HepG2 (cell line): ENCODE data around the gene RANBP3. TPM values are rescaled to one million over a fixed set of nuclear protein-coding genes. Genes with fewer than 3 reads are reported as not detected.

Experiments used
- AGO2 ChIP-seq: fragments of 200-400 bp; formaldehyde crosslinking; optimal IDR thresholded peaks from 2 replicates; pipeline ENCODE3; 2017; ENCODE audit warnings: mild to moderate bottlenecking, low read depth, low read length, moderate library complexity
- CHCHD3 ChIP-seq: sonication (generic); formaldehyde crosslinking; IDR thresholded peaks from 2 replicates; pipeline ENCODE4 v1.8.0; 2022; ENCODE audit warnings: mild to moderate bottlenecking, missing genetic modification reagents, moderate library complexity
- FOXA3 ChIP-seq: IDR thresholded peaks from 2 replicates; pipeline ENCODE4 v1.6.1; 2016; ENCODE audit warnings: missing genetic modification reagents, missing compliant biosample characterization
- FOXO1 ChIP-seq: sonication (generic); formaldehyde crosslinking; IDR thresholded peaks from 2 replicates; pipeline ENCODE4 v1.4.0; 2020; ENCODE audit warnings: missing genetic modification reagents
- MAZ ChIP-seq, 2 experiments: sonication (generic) in 1 of 2; formaldehyde crosslinking in 1 of 2; IDR thresholded peaks; 2 replicates each; pipeline versions ENCODE4 v1.5.0 to v1.6.1; 2012 to 2020; ENCODE audit warnings: low read depth in 2 of 2, mild to moderate bottlenecking in 2 of 2, borderline replicate concordance in 1 of 2, improper control_type of control experiment in 1 of 2, low read length in 1 of 2, missing genetic modification reagents in 1 of 2, moderate library complexity in 1 of 2
- SMAD3 ChIP-seq: sonication (generic); formaldehyde crosslinking; IDR thresholded peaks from 2 replicates; pipeline ENCODE4 v1.4.0; 2020; ENCODE audit warnings: missing genetic modification reagents
- STAG1 ChIP-seq: sonication (generic); formaldehyde crosslinking; IDR thresholded peaks from 2 replicates; pipeline ENCODE4 v1.4.0; 2020; ENCODE audit warnings: missing genetic modification reagents
- SYNCRIP ChIP-seq: fragments of 200-400 bp; formaldehyde crosslinking; IDR thresholded peaks from 2 replicates; pipeline ENCODE4 v1.6.1; 2018; ENCODE audit warnings: mild to moderate bottlenecking, low read depth, low read length; ENCODE audit not compliant: insufficient read depth
- TBX3 ChIP-seq: fragments of 450-650 bp; IDR thresholded peaks from 2 replicates; pipeline ENCODE4 v1.6.1; 2017; ENCODE audit warnings: antibody characterized with exemption, mild to moderate bottlenecking, inconsistent platforms, borderline replicate concordance
- TCF7L2 ChIP-seq: IDR thresholded peaks from 2 replicates; pipeline ENCODE4 v1.6.1; 2011; ENCODE audit warnings: mild to moderate bottlenecking, low read depth, low read length, moderate library complexity
- ZBTB40 ChIP-seq, 2 experiments: fragments of 450-650 bp in 1 of 2; sonication (generic) in 1 of 2; formaldehyde crosslinking in 1 of 2; IDR thresholded peaks; 2 replicates each; pipeline versions ENCODE4 v1.6.1 to v1.8.0; 2016 to 2022; ENCODE audit warnings: antibody characterized with exemption in 1 of 2, mild to moderate bottlenecking in 1 of 2, missing genetic modification reagents in 1 of 2
- ZMYM3 ChIP-seq: sonication (generic); formaldehyde crosslinking; IDR thresholded peaks from 2 replicates; pipeline ENCODE4 v1.5.1; 2020; ENCODE audit warnings: mild to moderate bottlenecking, missing genetic modification reagents
- ZNF558 ChIP-seq: sonication (generic); formaldehyde crosslinking; IDR thresholded peaks from 2 replicates; pipeline ENCODE4 v1.9.0; 2022; ENCODE audit warnings: mild to moderate bottlenecking, missing genetic modification reagents, borderline replicate concordance
- ZNF644 ChIP-seq: IDR thresholded peaks from 2 replicates; pipeline ENCODE4 v1.6.1; 2016; ENCODE audit warnings: low read depth
- polyA plus RNA-seq, 8 experiments: library from polyadenylated mRNA; depleted of rRNA in 3 of 8; stranded (reverse) in 7 of 8; unstranded in 1 of 8; fragments of >200 nt; fragmentation: Illumina TruSeq in 4 of 8; extraction: Trizol in 4 of 8; gene quantifications; 2 replicates each; pipeline versions ENCODE4 v1.2.1 to v1.2.3, GENCODE V29; 2011 to 2016; ENCODE audit warnings: low read depth in 4 of 8, missing spikeins in 1 of 8, mixed read lengths in 1 of 8; ENCODE audit not compliant: insufficient read depth in 1 of 8
- total RNA-seq, 5 experiments: library from RNA; depleted of rRNA; stranded (reverse); fragments of >200 nt; fragmentation: Illumina TruSeq; extraction: Trizol; gene quantifications; 2 replicates each; pipeline ENCODE4 v1.2.3, GENCODE V29; 2016; ENCODE audit warnings: low read depth in 1 of 5

RANBP3 gene
- total and polyA plus RNA-seq, 2 of the 13 experiments (the other 11 are each of a cell fraction or from before 2014, with no cell fraction given), result 39.5 to 149 TPM

DNA sequence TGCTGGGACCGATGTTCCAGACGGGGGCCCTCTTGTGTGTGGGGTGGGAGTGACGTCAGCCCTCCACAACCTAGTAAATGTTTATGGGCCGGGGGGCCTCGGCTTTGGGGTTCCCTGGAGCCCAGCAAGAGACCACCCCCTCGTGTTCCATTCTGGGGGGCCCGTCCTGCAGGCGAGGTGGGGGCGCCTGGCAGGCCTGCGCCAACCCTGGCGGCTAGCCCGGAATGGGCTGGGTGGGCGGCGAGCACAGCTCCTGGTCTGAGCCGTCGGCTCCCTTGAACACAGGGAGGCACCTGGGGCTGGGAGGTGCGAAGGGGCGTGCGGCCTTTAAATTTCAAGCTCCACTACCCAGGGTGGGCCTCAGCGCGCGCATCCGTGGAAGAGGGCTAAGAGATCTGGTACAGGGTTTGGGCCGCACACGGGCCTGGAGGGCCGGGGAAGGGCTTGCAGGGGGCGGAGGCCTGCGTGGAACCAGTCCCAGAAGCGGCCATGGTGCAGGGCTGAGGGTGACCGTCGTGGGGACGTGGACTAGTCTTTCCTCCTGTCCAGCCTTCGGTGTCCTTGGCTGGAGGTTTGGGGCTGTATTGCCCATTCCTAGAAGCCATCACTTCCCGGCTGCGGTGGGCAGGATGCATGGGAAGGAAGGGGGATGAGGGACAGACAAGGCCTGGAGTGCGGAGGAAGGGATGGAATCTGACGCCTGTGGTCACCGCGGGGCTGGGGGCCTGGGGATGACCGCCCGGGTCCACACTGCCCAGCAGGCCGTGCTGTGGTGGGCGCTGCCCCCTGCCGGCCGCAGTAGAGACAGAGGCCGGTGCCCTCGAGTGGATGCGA lies 85.8 kb downstream of the RANBP3 start (continued):
- TF ChIP-seq TBX3 (no peak), ZNF558 (CRISPR knock-in tag) (no peak), ZBTB40 (IDR thresholded peaks at IDR 0.05) (no peak), ZBTB40 (CRISPR knock-in tag; IDR thresholded peaks at IDR 0.05) (no peak; the same call in none of the 2 replicates), CHCHD3 (0 out of 2 replicates have a peak, but pooled peaks have one; percentile 37), SMAD3 (CRISPR knock-in tag) (no peak), ZNF644 (no peak), ZMYM3 (CRISPR knock-in tag) (no peak; the same call in 1 of the 2 replicates), SYNCRIP (no peak), FOXA3 (CRISPR knock-in tag) (peak; percentile 45; the same call in 1 of the 2 replicates), TCF7L2 (no peak), FOXO1 (peak; percentile 53), STAG1 (peak; percentile 97), AGO2 (peak; percentile 97), MAZ (IDR thresholded peaks at IDR 0.05; ENCODE audit: borderline replicate concordance, low read depth, low read length) (no peak; the same call in 1 of the 2 replicates), MAZ (CRISPR knock-in tag; IDR thresholded peaks at IDR 0.05; ENCODE audit: low read depth) (peak; percentile 60)
